GM23248 (cell line): ENCODE measurements around the gene TCTA.

Experiments used
- EZH2 ChIP-seq: fragments of 200-600 bp; sonication (generic); IDR thresholded peaks from 2 replicates; pipeline ENCODE4 v1.6.1; 2018; ENCODE audit warnings: antibody characterized with exemption, mild to moderate bottlenecking; ENCODE audit not compliant: insufficient read depth, poor library complexity, severe bottlenecking
- EZH2phosphoT487 ChIP-seq: fragments of 200-600 bp; sonication (generic); IDR thresholded peaks from 2 replicates; pipeline ENCODE4 v1.6.1; 2018; ENCODE audit warnings: antibody characterized with exemption, moderate library complexity, mild to moderate bottlenecking, low read depth; ENCODE audit not compliant: insufficient read depth

DNA sequence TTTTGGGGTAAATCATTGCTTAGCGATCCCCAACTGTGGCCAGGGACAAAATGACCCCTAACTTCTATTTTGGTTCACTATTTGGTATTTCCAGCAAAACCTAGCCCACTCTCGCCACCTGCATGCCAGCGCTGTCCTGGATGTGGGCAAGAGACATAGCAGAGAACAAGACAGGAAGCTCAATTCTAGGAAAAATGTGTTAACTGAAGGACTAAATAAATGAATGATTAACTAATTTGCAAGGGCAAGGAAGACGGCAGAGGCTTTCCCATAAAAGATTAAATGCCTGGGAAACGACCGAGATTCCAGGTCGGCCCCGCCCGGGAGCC, 16.5 kb downstream of the TCTA start:
- no peak for TF ChIP-seq EZH2phosphoT487
- no peak for TF ChIP-seq EZH2
